Activated CD4-positive, CD25-positive, alpha-beta regulatory T cell treated with anti-CD3 and anti-CD28 coated beads, Interleukin-2, amount 50 U/mL, for 24 hours (primary cell): ENCODE results near the gene GALNT14.

Source experiments
- ATAC-seq, 2 donors: fragments of 150-1000 bp; cut with Tn5 transposase; one replicate each; pipeline ENCODE4 v1.10.0; 2021; ENCODE audit warnings: mild to moderate bottlenecking in 1 of 2, moderate library complexity in 1 of 2

Gene GALNT14

GRCh38 chr2:31083234-31083993, 54.8 kb downstream of the GALNT14 start:
- ATAC-seq, result no peak

- ATAC-seq, result no peak
Observed at GRCh38 chr2:31082002-31082401, 56.2 kb downstream of the GALNT14 start.

- ATAC-seq, result no peak
Observed at GRCh38 chr2:31081492-31081891, 56.7 kb downstream of the GALNT14 start.

- no peak for ATAC-seq
Observed at GRCh38 chr2:31080361-31080760, 57.9 kb downstream of the GALNT14 start.

- no peak for ATAC-seq
Observed at GRCh38 chr2:31079665-31080064, 58.6 kb downstream of the GALNT14 start.

- ATAC-seq, result no peak
Observed at GRCh38 chr2:31078579-31079105, 59.6 kb downstream of the GALNT14 start.

- no peak for ATAC-seq
Observed at GRCh38 chr2:31078011-31078410, 60.2 kb downstream of the GALNT14 start.

GRCh38 chr2:31075941-31076590, 62.2 kb downstream of the GALNT14 start:
- ATAC-seq, result no peak

- no peak for ATAC-seq
Observed at GRCh38 chr2:31075431-31075830, 62.8 kb downstream of the GALNT14 start.

- no peak for ATAC-seq
Observed at GRCh38 chr2:31071741-31072140, 66.5 kb downstream of the GALNT14 start.

GRCh38 chr2:31070339-31071125, 67.7 kb downstream of the GALNT14 start:
- no peak for ATAC-seq

GRCh38 chr2:31069643-31070325, 68.5 kb downstream of the GALNT14 start:
- ATAC-seq, result no peak

GRCh38 chr2:31067259-31067658, 71.0 kb downstream of the GALNT14 start:
- ATAC-seq, result no peak

GRCh38 chr2:31066551-31066950, 71.7 kb downstream of the GALNT14 start:
- ATAC-seq, result no peak

- ATAC-seq, result no peak
Observed at GRCh38 chr2:31066086-31066485, 72.2 kb downstream of the GALNT14 start.

GRCh38 chr2:31065356-31065755, 72.9 kb downstream of the GALNT14 start:
- no peak for ATAC-seq

GRCh38 chr2:31060397-31060796, 77.8 kb downstream of the GALNT14 start:
- ATAC-seq, result no peak

GRCh38 chr2:31058096-31059035, 79.9 kb downstream of the GALNT14 start:
- no peak for ATAC-seq

GRCh38 chr2:31057691-31058090, 80.5 kb downstream of the GALNT14 start:
- no peak for ATAC-seq

- ATAC-seq, result no peak
Observed at GRCh38 chr2:31055938-31056337, 82.3 kb downstream of the GALNT14 start.

- ATAC-seq, result no peak
Observed at GRCh38 chr2:31054842-31055388, 83.3 kb downstream of the GALNT14 start.
